OCI-LY7 (cell line): ENCODE measurements around the gene ACAN. TPM values are rescaled to one million over a fixed set of nuclear protein-coding genes. Genes with fewer than 3 reads are reported as not detected.

ENCODE experiments used
- BruUV-seq: library from RNA; stranded (reverse); fragments of 400-500 nt; replicated peaks from 2 replicates; lab custom pipeline; 2021; lab: Mats Ljungman, UMichigan
- CTCF ChIA-PET: fragments of 300-600 bp; sonication (Branson Sonifier 250); formaldehyde crosslinking; loops from one replicate; lab custom pipeline; 2022; ENCODE audit warnings: antibody characterized with exemption; ENCODE audit not compliant: unreplicated experiment; lab: Charles Lee
- POLR2A ChIA-PET: fragments of 300-600 bp; sonication (Branson Sonifier 250); formaldehyde crosslinking; loops from one replicate; lab custom pipeline; 2022; ENCODE audit warnings: antibody characterized with exemption; lab: Charles Lee
- DNase-seq: peaks from one replicate; pipeline ENCODE4 v3.0.0-alpha.2; 2015; ENCODE audit warnings: low spot score
- H2AFZ ChIP-seq: fragments of 200-600 bp; sonication (generic), shearing (Covaris generic); 2 replicates; pipeline ENCODE4 v1.6.1; 2014; ENCODE audit warnings: mild to moderate bottlenecking, antibody characterized with exemption, low read length, moderate library complexity
- H3K27ac ChIP-seq: fragments of 200-600 bp; sonication (generic); 2 replicates; pipeline ENCODE4 v1.5.1; 2014; ENCODE audit warnings: mixed run types, low read depth, mild to moderate bottlenecking, moderate library complexity, low read length, inconsistent platforms; ENCODE audit not compliant: poor library complexity, severe bottlenecking
- H3K36me3 ChIP-seq: fragments of 200-600 bp; sonication (generic); 2 replicates; pipeline ENCODE4 v1.6.1; 2014; ENCODE audit warnings: mild to moderate bottlenecking, antibody characterized with exemption, low read length, moderate library complexity, mixed read lengths; ENCODE audit not compliant: insufficient read depth
- H3K4me1 ChIP-seq: fragments of 200-600 bp; sonication (generic); 2 replicates; pipeline ENCODE4 v1.5.1; 2014; ENCODE audit warnings: mild to moderate bottlenecking, low read length; ENCODE audit not compliant: insufficient read depth, poor library complexity, severe bottlenecking
- H3K4me2 ChIP-seq: fragments of 200-600 bp; sonication (generic); 2 replicates; pipeline ENCODE4 v1.6.1; 2014; ENCODE audit warnings: mild to moderate bottlenecking, low read length
- H3K4me3 ChIP-seq: fragments of 200-600 bp; sonication (generic); 2 replicates; pipeline ENCODE4 v1.5.1; 2014; ENCODE audit warnings: mild to moderate bottlenecking, low read depth, low read length; ENCODE audit not compliant: poor library complexity, severe bottlenecking
- H3K79me2 ChIP-seq: fragments of 200-600 bp; sonication (generic); 2 replicates; pipeline ENCODE4 v1.6.1; 2016; ENCODE audit warnings: low read depth, mild to moderate bottlenecking, low read length, moderate library complexity, mixed read lengths; ENCODE audit not compliant: insufficient read depth
- H3K9me2 ChIP-seq: fragments of 200-600 bp; sonication (generic); 2 replicates; pipeline ENCODE4 v1.6.1; 2016; ENCODE audit warnings: mild to moderate bottlenecking, low read length, mixed read lengths; ENCODE audit not compliant: insufficient read depth
- H3K9me3 ChIP-seq: fragments of 200-600 bp; sonication (generic); 2 replicates; pipeline ENCODE4 v1.6.1; 2014; ENCODE audit warnings: mild to moderate bottlenecking, mixed run types, low read length, mixed read lengths
- H4K20me1 ChIP-seq: fragments of 200-600 bp; sonication (generic); 2 replicates; pipeline ENCODE4 v1.6.1; 2014; ENCODE audit warnings: mild to moderate bottlenecking, antibody characterized with exemption, low read length, moderate library complexity, mixed read lengths; ENCODE audit not compliant: insufficient read depth
- EZH2phosphoT487 ChIP-seq: fragments of 200-600 bp; sonication (generic); IDR thresholded peaks from 2 replicates; pipeline ENCODE4 v1.6.1; 2018; ENCODE audit warnings: low read depth, borderline replicate concordance, mild to moderate bottlenecking, mixed run types, antibody characterized with exemption, low read length, moderate library complexity, mixed read lengths
- intact Hi-C: fragments of 100-400 bp; cut with micrococcal nuclease; formaldehyde crosslinking; loops from one replicate; pipeline ENCODE4 v1.10.0; 2022; ENCODE audit not compliant: unreplicated experiment
- total RNA-seq, 2 experiments: library from RNA; depleted of rRNA in 1 of 2; stranded (reverse); fragments of >200 nt in 1 of 2; shearing (Covaris generic) in 1 of 2; gene quantifications; 2 replicates each; pipeline ENCODE4 v1.2.3, GENCODE V29; 2014 to 2022
- TF ChIP-seq, protein P1 (sequence below): fragments of 200-600 bp; sonication (generic); conservative IDR thresholded peaks from 2 replicates; pipeline ENCODE4 v1.5.1; 2014; ENCODE audit warnings: mild to moderate bottlenecking, antibody characterized with exemption, low read length, moderate library complexity, mixed read lengths

ACAN gene
- total RNA-seq, 2 experiments from 2014 or later, result not detected

DNA sequence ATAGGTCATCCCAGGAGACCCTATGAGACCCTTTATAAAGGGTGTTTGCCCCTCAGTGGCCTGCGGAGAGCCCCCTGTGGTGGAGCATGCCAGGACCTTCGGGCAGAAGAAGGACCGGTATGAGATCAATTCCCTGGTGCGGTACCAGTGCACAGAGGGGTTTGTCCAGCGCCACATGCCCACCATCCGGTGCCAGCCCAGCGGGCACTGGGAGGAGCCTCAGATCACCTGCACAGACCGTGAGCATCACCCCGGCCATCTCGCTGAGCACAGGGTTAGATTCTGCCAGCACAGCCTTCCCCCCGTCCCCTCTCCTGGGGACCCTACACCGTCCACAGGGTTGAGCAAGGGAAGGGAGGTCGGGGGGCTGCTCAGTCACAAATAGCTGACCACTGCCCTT is 70.5 kb downstream of the ACAN start:
- Histone ChIP-seq H4K20me1 (no peaks in the 10 kb centered on the region), H3K27ac (no peak overlapping the region), H3K79me2 (no peaks in the 10 kb centered on the region), H3K4me2 (no peak overlapping the region), H3K36me3 (no peaks in the 10 kb centered on the region), H3K9me2 (no peaks in the 10 kb centered on the region), H3K4me3 (no peak overlapping the region), H3K9me3 (no peaks in the 10 kb centered on the region), H2AFZ (no peak overlapping the region), H3K4me1 (no peaks in the 10 kb centered on the region)
- TF ChIP-seq EZH2phosphoT487, result no peak
- TF ChIP-seq, protein P1, sequence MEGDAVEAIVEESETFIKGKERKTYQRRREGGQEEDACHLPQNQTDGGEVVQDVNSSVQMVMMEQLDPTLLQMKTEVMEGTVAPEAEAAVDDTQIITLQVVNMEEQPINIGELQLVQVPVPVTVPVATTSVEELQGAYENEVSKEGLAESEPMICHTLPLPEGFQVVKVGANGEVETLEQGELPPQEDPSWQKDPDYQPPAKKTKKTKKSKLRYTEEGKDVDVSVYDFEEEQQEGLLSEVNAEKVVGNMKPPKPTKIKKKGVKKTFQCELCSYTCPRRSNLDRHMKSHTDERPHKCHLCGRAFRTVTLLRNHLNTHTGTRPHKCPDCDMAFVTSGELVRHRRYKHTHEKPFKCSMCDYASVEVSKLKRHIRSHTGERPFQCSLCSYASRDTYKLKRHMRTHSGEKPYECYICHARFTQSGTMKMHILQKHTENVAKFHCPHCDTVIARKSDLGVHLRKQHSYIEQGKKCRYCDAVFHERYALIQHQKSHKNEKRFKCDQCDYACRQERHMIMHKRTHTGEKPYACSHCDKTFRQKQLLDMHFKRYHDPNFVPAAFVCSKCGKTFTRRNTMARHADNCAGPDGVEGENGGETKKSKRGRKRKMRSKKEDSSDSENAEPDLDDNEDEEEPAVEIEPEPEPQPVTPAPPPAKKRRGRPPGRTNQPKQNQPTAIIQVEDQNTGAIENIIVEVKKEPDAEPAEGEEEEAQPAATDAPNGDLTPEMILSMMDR, result no peak
- intact Hi-C loops, result no loop called here
- CTCF ChIA-PET, result no interaction called here
- BruUV-seq, result no TSS peak
- POLR2A ChIA-PET, result no interaction called here
- no peak for DNase-seq

DNA sequence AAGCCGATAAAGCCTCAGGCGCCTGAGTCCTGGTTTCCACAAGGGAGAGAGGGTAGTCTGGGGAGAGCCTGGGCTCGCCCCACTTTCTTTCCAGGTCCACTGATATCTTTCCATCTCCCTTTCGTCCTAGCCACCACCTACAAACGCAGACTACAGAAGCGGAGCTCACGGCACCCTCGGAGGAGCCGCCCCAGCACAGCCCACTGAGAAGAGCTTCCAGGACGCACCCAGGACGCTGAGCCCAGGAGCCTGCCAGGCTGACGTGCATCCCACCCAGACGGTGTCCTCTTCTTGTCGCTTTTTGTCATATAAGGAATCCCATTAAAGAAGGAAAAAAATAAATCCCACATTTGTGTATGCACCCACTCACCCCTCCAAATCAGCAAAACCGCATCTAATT is 71.0 kb downstream of the ACAN start:
- Histone ChIP-seq H3K9me3 (no peaks in the 10 kb centered on the region), H3K36me3 (no peaks in the 10 kb centered on the region), H3K4me2 (no peak overlapping the region), H4K20me1 (no peaks in the 10 kb centered on the region), H3K4me3 (no peak overlapping the region), H3K4me1 (no peaks in the 10 kb centered on the region), H2AFZ (no peak overlapping the region), H3K27ac (no peak overlapping the region), H3K9me2 (no peaks in the 10 kb centered on the region), H3K79me2 (no peaks in the 10 kb centered on the region)
- no TSS peak for BruUV-seq
- intact Hi-C loops, result no loop called here
- TF ChIP-seq EZH2phosphoT487, result no peak
- TF ChIP-seq, protein P1, result no peak
- CTCF ChIA-PET, result no interaction called here
- POLR2A ChIA-PET, result no interaction called here
- no peak for DNase-seq

- intact Hi-C loops, result no loop called here
- Histone ChIP-seq H3K79me2 (no peaks in the 10 kb centered on the region), H2AFZ (no peak overlapping the region), H3K9me2 (no peaks in the 10 kb centered on the region), H3K4me3 (no peak overlapping the region), H4K20me1 (no peaks in the 10 kb centered on the region), H3K9me3 (no peaks in the 10 kb centered on the region), H3K27ac (no peak overlapping the region), H3K36me3 (no peaks in the 10 kb centered on the region), H3K4me2 (no peak overlapping the region), H3K4me1 (no peaks in the 10 kb centered on the region)
- DNase-seq, result no peak
- no TSS peak for BruUV-seq
- TF ChIP-seq, protein P1, result no peak
- no peak for TF ChIP-seq EZH2phosphoT487
- CTCF ChIA-PET, result no interaction called here
- POLR2A ChIA-PET, result no interaction called here
These were observed 71.4 kb downstream of the ACAN start for GRCh38 chr15:88874684-88875083.
